HG03442 (cell line): Measurements from ENCODE around the gene SEMA4D.

Experiments
- ATAC-seq: cut with Tn5 transposase; IDR thresholded peaks from one replicate; pipeline ENCODE4 v1.9.1; 2021; ENCODE audit warnings: mild to moderate bottlenecking, moderate library complexity; ENCODE audit not compliant: unreplicated experiment

SEMA4D gene

GRCh38 chr9:89468281-89468960 lies 29.5 kb downstream of the SEMA4D start:
- no peak for ATAC-seq

- ATAC-seq, result peak; percentile 3
Observed at GRCh38 chr9:89467278-89467625, 30.7 kb downstream of the SEMA4D start.

GRCh38 chr9:89466451-89467277 lies 31.2 kb downstream of the SEMA4D start:
- peak; percentile 44 for ATAC-seq

- ATAC-seq, result no peak
Observed at GRCh38 chr9:89465726-89466308, 32.1 kb downstream of the SEMA4D start.

GRCh38 chr9:89465001-89465451 lies 32.9 kb downstream of the SEMA4D start:
- no peak for ATAC-seq

GRCh38 chr9:89464300-89464901 lies 33.5 kb downstream of the SEMA4D start:
- ATAC-seq, result no peak

- ATAC-seq, result no peak
Observed at GRCh38 chr9:89462817-89463683, 34.9 kb downstream of the SEMA4D start.

GRCh38 chr9:89462199-89462598 lies 35.7 kb downstream of the SEMA4D start:
- ATAC-seq, result no peak

- no peak for ATAC-seq
Observed at GRCh38 chr9:89461265-89461664, 36.6 kb downstream of the SEMA4D start.

GRCh38 chr9:89460551-89460950 lies 37.4 kb downstream of the SEMA4D start:
- no peak for ATAC-seq

GRCh38 chr9:89458768-89459496 lies 39.0 kb downstream of the SEMA4D start:
- ATAC-seq, result no peak

- no peak for ATAC-seq
Observed at GRCh38 chr9:89457376-89457855, 40.5 kb downstream of the SEMA4D start.

- ATAC-seq, result no peak
Observed at GRCh38 chr9:89455356-89455824, 42.5 kb downstream of the SEMA4D start.

GRCh38 chr9:89454498-89455355 lies 43.2 kb downstream of the SEMA4D start:
- no peak for ATAC-seq

- ATAC-seq, result no peak
Observed at GRCh38 chr9:89453452-89453851, 44.5 kb downstream of the SEMA4D start.

- no peak for ATAC-seq
Observed at GRCh38 chr9:89452561-89452960, 45.4 kb downstream of the SEMA4D start.

GRCh38 chr9:89450213-89450612 lies 47.7 kb downstream of the SEMA4D start:
- ATAC-seq, result no peak

- ATAC-seq, result no peak
Observed at GRCh38 chr9:89449261-89449671, 48.6 kb downstream of the SEMA4D start.

GRCh38 chr9:89448821-89449220 lies 49.1 kb downstream of the SEMA4D start:
- no peak for ATAC-seq
